Activated CD8-positive, alpha-beta T cell treated with anti-CD3 and anti-CD28 coated beads for 36 hours (primary cell): ENCODE data around the gene TBL1X. TPM values are rescaled to one million over a fixed set of nuclear protein-coding genes. Genes with fewer than 3 reads are reported as not detected.

ENCODE experiments used
- ATAC-seq: fragments of 200-7000 bp; cut with Tn5 transposase; one replicate; pipeline ENCODE4 v1.10.0; 2021; ENCODE audit warnings: mild to moderate bottlenecking, moderate library complexity
- CTCF ChIA-PET: fragments of 350-600 bp; sonication (Branson Sonifier 250); formaldehyde crosslinking; loops from one replicate; lab custom pipeline; 2021; ENCODE audit warnings: antibody characterized with exemption; lab: Charles Lee
- POLR2A ChIA-PET: fragments of 350-600 bp; sonication (Branson Sonifier 250); formaldehyde crosslinking; loops from one replicate; lab custom pipeline; 2021; ENCODE audit warnings: antibody characterized with exemption; lab: Charles Lee
- DNase-seq: peaks from one replicate; pipeline ENCODE4 v3.0.0-alpha.2; 2020
- H3K27ac Mint-ChIP-seq: one replicate; pipeline ENCODE4 v1.8.0; 2021; ENCODE audit warnings: mild to moderate bottlenecking, mixed read lengths
- H3K27me3 Mint-ChIP-seq: one replicate; pipeline ENCODE4 v1.8.0; 2021; ENCODE audit warnings: mixed read lengths
- H3K36me3 Mint-ChIP-seq: one replicate; pipeline ENCODE4 v1.8.0; 2021; ENCODE audit warnings: low read depth, mixed read lengths
- H3K4me1 Mint-ChIP-seq: one replicate; pipeline ENCODE4 v1.8.0; 2021; ENCODE audit warnings: low read depth, mixed read lengths
- H3K4me3 Mint-ChIP-seq: one replicate; pipeline ENCODE4 v1.8.0; 2021; ENCODE audit warnings: mild to moderate bottlenecking, moderate library complexity, mixed read lengths
- H3K9me3 Mint-ChIP-seq: one replicate; pipeline ENCODE4 v1.8.0; 2021; ENCODE audit warnings: mixed read lengths
- intact Hi-C: fragments of 100-400 bp; cut with micrococcal nuclease; formaldehyde crosslinking; loops from one replicate; pipeline ENCODE4 v1.10.0; 2022
- total RNA-seq, 2 experiments: library from RNA; stranded (reverse); gene quantifications; one replicate each; pipeline ENCODE4 v1.2.3, GENCODE V29; 2021
- TF ChIP-seq, protein P1 (sequence below): fragments of 200-600 bp; IDR thresholded peaks from one replicate; pipeline ENCODE4 v1.8.0; 2022; ENCODE audit warnings: antibody characterized with exemption, mild to moderate bottlenecking

Gene TBL1X
- total RNA-seq, 2 experiments from 2014 or later = 28.9 to 32.0 TPM

DNA sequence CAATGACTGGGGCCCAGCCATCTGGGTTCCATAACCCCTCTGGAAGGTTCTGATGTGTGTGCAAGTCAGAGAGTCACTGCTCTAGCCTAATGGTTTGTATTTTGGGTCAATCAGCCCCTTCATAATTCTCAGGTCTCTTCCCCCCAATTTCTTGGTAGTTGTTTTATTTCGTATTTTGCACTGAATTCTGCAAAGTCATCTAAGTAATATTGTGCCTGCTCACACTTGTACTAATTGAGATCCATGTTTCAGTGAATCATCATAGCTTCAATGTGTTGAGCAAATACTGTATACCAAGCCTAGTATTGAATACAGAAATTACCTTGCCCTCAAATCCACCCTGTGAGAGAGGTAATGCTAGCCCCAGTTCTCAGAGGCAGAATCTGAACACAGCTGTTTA, 28.0 kb upstream of the TBL1X start:
- DNase-seq (no peak), ATAC-seq (no peak)
- ChIA-PET POLR2A (no interaction called here), CTCF (no interaction called here)
- Mint-ChIP-seq H3K27me3 (no peaks in the 10 kb centered on the region), H3K9me3 (no peaks in the 10 kb centered on the region), H3K36me3 (no peaks in the 10 kb centered on the region), H3K27ac (no peak overlapping the region), H3K4me3 (no peak overlapping the region), H3K4me1 (peaks cover 10% of the 10 kb centered on the region)
- intact Hi-C loops = no loop called here
- TF ChIP-seq, protein P1, sequence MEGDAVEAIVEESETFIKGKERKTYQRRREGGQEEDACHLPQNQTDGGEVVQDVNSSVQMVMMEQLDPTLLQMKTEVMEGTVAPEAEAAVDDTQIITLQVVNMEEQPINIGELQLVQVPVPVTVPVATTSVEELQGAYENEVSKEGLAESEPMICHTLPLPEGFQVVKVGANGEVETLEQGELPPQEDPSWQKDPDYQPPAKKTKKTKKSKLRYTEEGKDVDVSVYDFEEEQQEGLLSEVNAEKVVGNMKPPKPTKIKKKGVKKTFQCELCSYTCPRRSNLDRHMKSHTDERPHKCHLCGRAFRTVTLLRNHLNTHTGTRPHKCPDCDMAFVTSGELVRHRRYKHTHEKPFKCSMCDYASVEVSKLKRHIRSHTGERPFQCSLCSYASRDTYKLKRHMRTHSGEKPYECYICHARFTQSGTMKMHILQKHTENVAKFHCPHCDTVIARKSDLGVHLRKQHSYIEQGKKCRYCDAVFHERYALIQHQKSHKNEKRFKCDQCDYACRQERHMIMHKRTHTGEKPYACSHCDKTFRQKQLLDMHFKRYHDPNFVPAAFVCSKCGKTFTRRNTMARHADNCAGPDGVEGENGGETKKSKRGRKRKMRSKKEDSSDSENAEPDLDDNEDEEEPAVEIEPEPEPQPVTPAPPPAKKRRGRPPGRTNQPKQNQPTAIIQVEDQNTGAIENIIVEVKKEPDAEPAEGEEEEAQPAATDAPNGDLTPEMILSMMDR = no peak

DNA sequence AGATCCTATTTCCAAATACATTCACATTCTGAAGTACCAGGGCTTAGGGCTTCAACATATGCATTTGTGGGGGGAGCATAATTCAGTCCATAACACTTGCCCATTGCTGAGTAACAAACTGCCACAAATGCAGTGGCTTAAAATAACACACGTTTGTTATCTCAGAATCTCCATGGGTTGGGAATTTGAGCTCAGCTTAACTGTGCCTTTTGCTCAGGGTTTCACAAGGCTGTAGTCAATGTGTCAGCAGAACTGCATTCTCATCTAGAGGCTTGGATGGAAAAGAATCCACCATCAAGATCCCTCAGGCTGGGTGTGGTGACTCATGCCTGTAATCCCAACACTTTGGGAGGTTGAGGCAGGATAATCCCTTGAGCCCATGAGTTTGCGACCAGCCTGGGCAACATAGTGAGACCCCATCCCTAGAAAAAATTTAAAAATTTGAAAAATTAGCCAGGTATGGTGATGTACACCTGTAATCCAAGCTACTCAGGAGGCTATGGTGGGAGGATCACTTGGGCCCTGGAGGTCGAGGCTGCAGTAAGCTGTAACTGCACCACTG, 25.8 kb upstream of the TBL1X start:
- H3K4me3 Mint-ChIP-seq = no peak overlapping the region
- intact Hi-C loops = no loop called here
- H3K27me3 Mint-ChIP-seq = no peaks in the 10 kb centered on the region
- no peak for ATAC-seq
- POLR2A ChIA-PET = no interaction called here
- no peaks in the 10 kb centered on the region for H3K36me3 Mint-ChIP-seq
- CTCF ChIA-PET = no interaction called here
- DNase-seq = no peak
- TF ChIP-seq, protein P1 = no peak
- H3K9me3 Mint-ChIP-seq = no peaks in the 10 kb centered on the region
- H3K27ac Mint-ChIP-seq = no peak overlapping the region
- H3K4me1 Mint-ChIP-seq = peaks cover 10% of the 10 kb centered on the region

DNA sequence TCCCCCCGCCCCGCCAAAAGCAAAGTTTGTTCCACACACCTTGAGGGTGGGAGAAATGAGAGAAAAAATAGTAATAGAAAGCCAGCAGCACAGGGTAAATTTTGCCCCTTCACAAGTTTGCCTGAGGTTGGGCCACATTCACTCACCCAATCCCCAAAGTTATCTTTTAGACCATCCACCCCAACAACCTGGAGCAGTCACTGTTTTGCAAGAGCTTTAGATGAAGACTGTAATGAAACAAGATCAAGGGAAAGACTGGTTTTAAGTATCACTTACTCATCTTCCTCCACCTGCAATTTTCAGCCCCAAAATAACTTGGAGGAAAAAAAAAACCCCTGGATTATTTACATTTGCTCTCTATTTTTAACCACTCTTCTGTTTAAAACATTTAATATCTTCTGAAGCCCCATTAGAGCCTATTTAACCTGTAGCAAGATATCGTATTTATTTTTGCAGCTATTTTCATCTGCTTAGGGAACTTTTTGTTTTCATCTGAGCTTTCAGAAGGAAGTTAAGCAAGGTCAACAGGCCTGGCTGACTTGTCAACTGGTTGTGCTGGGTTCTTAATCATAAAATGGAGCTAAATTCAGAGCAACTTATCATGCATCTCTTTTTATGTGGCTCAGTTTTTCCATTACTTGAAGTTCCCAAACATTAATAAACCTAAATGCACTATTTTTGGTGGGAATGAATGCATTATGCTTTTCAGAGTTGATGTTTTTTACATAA, 24.6 kb upstream of the TBL1X start:
- Mint-ChIP-seq H3K27ac (no peak overlapping the region), H3K9me3 (no peaks in the 10 kb centered on the region), H3K36me3 (no peaks in the 10 kb centered on the region), H3K27me3 (no peaks in the 10 kb centered on the region), H3K4me1 (peaks cover 10% of the 10 kb centered on the region), H3K4me3 (no peak overlapping the region)
- intact Hi-C loops = no loop called here
- ChIA-PET POLR2A (no interaction called here), CTCF (no interaction called here)
- TF ChIP-seq, protein P1 = no peak
- ATAC-seq (no peak), DNase-seq (no peak)

DNA sequence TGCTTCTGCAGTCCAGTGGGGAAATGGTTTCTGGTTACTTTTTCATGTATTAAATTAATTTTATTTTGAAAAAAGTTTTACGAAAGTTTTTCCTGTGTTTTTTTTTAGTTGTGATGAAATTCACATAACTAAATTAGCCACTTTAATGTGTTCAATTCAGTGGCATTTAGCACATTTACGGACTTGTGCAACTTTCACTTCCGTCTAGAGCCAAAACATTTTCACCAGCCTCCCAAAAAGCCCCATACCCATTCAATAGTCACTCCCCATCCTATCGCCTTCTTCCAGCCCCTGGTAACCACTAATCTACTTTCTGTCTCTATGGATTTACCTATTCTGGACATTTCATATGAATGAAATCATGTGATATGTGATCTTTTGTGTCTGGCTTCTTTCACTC, 22.8 kb upstream of the TBL1X start:
- intact Hi-C loops = no loop called here
- H3K9me3 Mint-ChIP-seq = no peaks in the 10 kb centered on the region
- TF ChIP-seq, protein P1 = no peak

DNA sequence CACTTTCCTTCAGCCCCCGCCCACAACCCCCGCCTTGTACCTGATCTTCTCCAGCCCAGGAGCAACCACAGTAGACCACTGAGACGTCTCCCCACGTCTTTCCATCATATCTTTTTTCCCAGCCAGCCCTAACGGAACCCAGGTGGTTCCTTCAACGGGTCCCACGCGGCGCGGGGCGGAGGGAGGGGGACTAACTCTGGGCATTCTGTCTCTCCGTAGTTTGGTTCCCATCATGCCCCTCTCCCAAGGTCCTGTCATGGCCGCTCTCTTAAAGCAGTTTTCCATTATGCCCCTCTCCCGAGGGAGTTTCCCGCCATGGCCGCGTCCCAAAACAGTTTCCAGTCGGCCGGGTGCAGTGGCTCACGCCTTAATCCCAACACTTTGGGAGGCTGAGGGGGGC, 21.5 kb upstream of the TBL1X start:
- TF ChIP-seq, protein P1 = no peak
- no peak overlapping the region for H3K4me3 Mint-ChIP-seq
- no peaks in the 10 kb centered on the region for H3K9me3 Mint-ChIP-seq
- intact Hi-C loops = no loop called here
- no peaks in the 10 kb centered on the region for H3K36me3 Mint-ChIP-seq
- ATAC-seq = no peak
- H3K27me3 Mint-ChIP-seq = no peaks in the 10 kb centered on the region
- ChIA-PET POLR2A (no interaction called here), CTCF (no interaction called here)
- DNase-seq = no peak
- no peak overlapping the region for H3K27ac Mint-ChIP-seq
- H3K4me1 Mint-ChIP-seq = peaks cover 10% of the 10 kb centered on the region

More for the DNA sequence above, 22.8 kb upstream of the TBL1X start:
- Mint-ChIP-seq H3K36me3 (no peaks in the 10 kb centered on the region), H3K4me3 (no peak overlapping the region), H3K27ac (no peak overlapping the region), H3K27me3 (no peaks in the 10 kb centered on the region), H3K4me1 (peaks cover 10% of the 10 kb centered on the region)
- CTCF ChIA-PET = no interaction called here
- no peak for ATAC-seq
- POLR2A ChIA-PET = no interaction called here
- DNase-seq = no peak
